CD14-positive monocyte (primary cell): Measurements from ENCODE around the gene GPA33. TPM values are rescaled to one million over a fixed set of nuclear protein-coding genes. Genes with fewer than 3 reads are reported as not detected.

Source experiments
- DNase-seq, 3 donors: peaks; one replicate each; pipeline ENCODE4 v3.0.0-alpha.2; 2011 to 2022
- H2AFZ ChIP-seq: 2 replicates; pipeline ENCODE4 v1.6.0; 2012; ENCODE audit warnings: mild to moderate bottlenecking, low read depth, low read length, inconsistent platforms; ENCODE audit not compliant: insufficient read depth, poor library complexity, severe bottlenecking
- H3K27ac ChIP-seq, 2 donors: 1 replicate in 1 of 2; 2 replicates in 1 of 2; pipeline ENCODE4 v1.5.1; 2012 to 2013; ENCODE audit warnings: low read length in 2 of 2, control low read depth in 1 of 2, inconsistent platforms in 1 of 2, low read depth in 1 of 2, mild to moderate bottlenecking in 1 of 2
- H3K27me3 ChIP-seq, 2 donors: one replicate each; pipeline versions ENCODE4 v1.6.0 to v1.6.1; 2011 to 2013; ENCODE audit warnings: low read length in 2 of 2; ENCODE audit not compliant: control insufficient read depth in 2 of 2, insufficient read depth in 2 of 2
- H3K36me3 ChIP-seq, 2 donors: replicated peaks in 1 of 2; 1 replicate in 1 of 2; 2 replicates in 1 of 2; pipeline versions ENCODE4 v1.5.1 to v1.6.1; 2012 to 2013; ENCODE audit warnings: low read length in 2 of 2, control low read depth in 1 of 2, inconsistent platforms in 1 of 2, mild to moderate bottlenecking in 1 of 2; ENCODE audit not compliant: insufficient read depth in 2 of 2, control insufficient read depth in 1 of 2
- H3K4me1 ChIP-seq, 2 donors: 1 replicate in 1 of 2; 2 replicates in 1 of 2; pipeline versions ENCODE4 v1.5.1 to v1.6.1; 2012 to 2013; ENCODE audit warnings: low read length in 2 of 2, control low read depth in 1 of 2, inconsistent platforms in 1 of 2, mild to moderate bottlenecking in 1 of 2, moderate library complexity in 1 of 2; ENCODE audit not compliant: insufficient read depth in 2 of 2, control insufficient read depth in 1 of 2
- H3K4me2 ChIP-seq: replicated peaks from 2 replicates; pipeline ENCODE3; 2012; ENCODE audit warnings: low read length, moderate library complexity, mild to moderate bottlenecking; ENCODE audit not compliant: poor library complexity, severe bottlenecking; ENCODE audit errors: extremely low read depth
- H3K4me3 ChIP-seq, 3 experiments: fragments of 200-600 bp in 1 of 3; sonication (generic) in 1 of 3; replicated peaks in 1 of 3; 1 replicate in 2 of 3; 2 replicates in 1 of 3; pipeline ENCODE4 v1.5.1; 2011 to 2013; ENCODE audit warnings: low read length in 3 of 3, mild to moderate bottlenecking in 3 of 3, control low read depth in 2 of 3, low read depth in 2 of 3, inconsistent platforms in 1 of 3, moderate library complexity in 1 of 3
- H3K79me2 ChIP-seq: 2 replicates; pipeline ENCODE4 v1.6.0; 2012; ENCODE audit warnings: mild to moderate bottlenecking, control low read depth, inconsistent platforms, low read length, moderate library complexity; ENCODE audit not compliant: insufficient read depth
- H3K9ac ChIP-seq: 2 replicates; pipeline ENCODE4 v1.6.0; 2017; ENCODE audit warnings: low read length, mild to moderate bottlenecking; ENCODE audit not compliant: insufficient read depth, poor library complexity, severe bottlenecking
- H3K9me3 ChIP-seq, 2 donors: replicated peaks in 1 of 2; 1 replicate in 1 of 2; 2 replicates in 1 of 2; pipeline versions ENCODE4 v1.5.1 to v1.6.1; 2012 to 2013; ENCODE audit warnings: low read length in 2 of 2, control low read depth in 1 of 2; ENCODE audit not compliant: control insufficient read depth in 1 of 2, insufficient read depth in 1 of 2
- H4K20me1 ChIP-seq: 2 replicates; pipeline ENCODE4 v1.6.0; 2012; ENCODE audit warnings: mild to moderate bottlenecking, low read length, control low read depth, moderate library complexity; ENCODE audit not compliant: insufficient read depth
- H3K27ac Mint-ChIP-seq, 7 donors: one replicate each; pipeline ENCODE4 v1.8.0; 2020; ENCODE audit warnings: mild to moderate bottlenecking in 7 of 7, mixed read lengths in 7 of 7, moderate library complexity in 6 of 7, inconsistent platforms in 2 of 7
- H3K27me3 Mint-ChIP-seq, 3 donors: one replicate each; pipeline ENCODE4 v1.8.0; 2021 to 2022; ENCODE audit warnings: low read depth in 3 of 3, mild to moderate bottlenecking in 3 of 3, mixed read lengths in 3 of 3, moderate library complexity in 3 of 3, inconsistent platforms in 1 of 3
- H3K36me3 Mint-ChIP-seq, 2 donors: one replicate each; pipeline ENCODE4 v1.8.0; 2020; ENCODE audit warnings: mixed read lengths in 2 of 2, inconsistent platforms in 1 of 2, mild to moderate bottlenecking in 1 of 2
- H3K4me1 Mint-ChIP-seq: one replicate; pipeline ENCODE4 v1.8.0; 2020; ENCODE audit warnings: mild to moderate bottlenecking, mixed read lengths
- H3K4me3 Mint-ChIP-seq, 2 donors: one replicate each; pipeline ENCODE4 v1.8.0; 2020; ENCODE audit warnings: mild to moderate bottlenecking in 2 of 2, mixed read lengths in 2 of 2, moderate library complexity in 1 of 2
- H3K9me3 Mint-ChIP-seq, 7 donors: one replicate each; pipeline ENCODE4 v1.8.0; 2020 to 2022; ENCODE audit warnings: mixed read lengths in 7 of 7, mild to moderate bottlenecking in 6 of 7, moderate library complexity in 6 of 7, inconsistent platforms in 2 of 7
- CTCF ChIP-seq: fragments of 200-600 bp; IDR thresholded peaks from one replicate; pipeline ENCODE4 v1.8.0; 2022; ENCODE audit warnings: antibody characterized with exemption, mild to moderate bottlenecking
- WGBS: methylation state at CpG from one replicate; pipeline ENCODE4 v1.1.5; 2013; ENCODE audit warnings: missing lambda C conversion rate; ENCODE audit not compliant: insufficient coverage; 5-methylcytosine and 5-hydroxymethylcytosine counted together
- intact Hi-C, 2 donors: fragments of 100-400 bp; cut with micrococcal nuclease; formaldehyde crosslinking; loops; one replicate each; pipeline versions ENCODE4 v1.15.0 to v1.15.1; 2023
- polyA plus RNA-seq, 3 donors: library from polyadenylated mRNA; depleted of rRNA in 1 of 3; unstranded in 2 of 3; stranded (reverse) in 1 of 3; fragments of 300-500 nt in 2 of 3; fragments of >200 nt in 1 of 3; fragmentation: Illumina TruSeq in 2 of 3; gene quantifications; 1 replicate in 2 of 3; 2 replicates in 1 of 3; pipeline ENCODE4 v1.2.3, GENCODE V29; 2012 to 2021

GPA33 gene
- polyA plus RNA-seq, 3 donors, result 0.84 to 1.8 (median 1.8) TPM

- H3K9me3 Mint-ChIP-seq, result no peaks in the 10 kb centered on the region
- no peaks in the 10 kb centered on the region for H3K27me3 ChIP-seq
- no peak overlapping the region for H3K27ac Mint-ChIP-seq
- no peaks in the 10 kb centered on the region for H3K36me3 ChIP-seq
- DNase-seq, result no peak
- no peak overlapping the region for H3K9ac ChIP-seq
- TF ChIP-seq CTCF, result no peak
- H3K27ac ChIP-seq, result no peak overlapping the region
- H4K20me1 ChIP-seq, result no peaks in the 10 kb centered on the region
- no peaks in the 10 kb centered on the region for H3K79me2 ChIP-seq
- no peak overlapping the region for H3K4me2 ChIP-seq
- intact Hi-C loops, result no loop called here
- no peak overlapping the region for H2AFZ ChIP-seq
- H3K36me3 Mint-ChIP-seq, result no peaks in the 10 kb centered on the region
- no peaks in the 10 kb centered on the region for H3K4me1 Mint-ChIP-seq
- no peaks in the 10 kb centered on the region for H3K9me3 ChIP-seq
- 70% methylated on average over 6 of the region's 8 CpGs for WGBS
- H3K4me1 ChIP-seq, result no peaks in the 10 kb centered on the region
- H3K4me3 Mint-ChIP-seq, result no peak overlapping the region
- H3K4me3 ChIP-seq, result no peak overlapping the region
- H3K27me3 Mint-ChIP-seq, result peaks cover 0 to 6% (median 4%) of the 10 kb centered on the region in 3 donors
These were observed 14.0 kb downstream of the GPA33 start for GRCh38 chr1:167076136-167076710.

- Mint-ChIP-seq H3K27ac (no peak overlapping the region), H3K9me3 (no peaks in the 10 kb centered on the region), H3K4me1 (peaks cover 7% of the 10 kb centered on the region), H3K36me3 (no peaks in the 10 kb centered on the region), H3K4me3 (no peak overlapping the region), H3K27me3 (peaks cover 0 to 4% (median 2%) of the 10 kb centered on the region in 3 donors)
- H3K27ac ChIP-seq, result no peak overlapping the region
- H3K9me3 ChIP-seq, result no peaks in the 10 kb centered on the region
- no peak overlapping the region for H3K4me2 ChIP-seq
- no peaks in the 10 kb centered on the region for H3K79me2 ChIP-seq
- intact Hi-C loops, result no loop called here
- no peak overlapping the region for H2AFZ ChIP-seq
- no peak for DNase-seq
- H3K9ac ChIP-seq, result no peak overlapping the region
- H3K4me3 ChIP-seq, result no peak overlapping the region
- H3K27me3 ChIP-seq, result no peaks in the 10 kb centered on the region
- no peaks in the 10 kb centered on the region for H3K36me3 ChIP-seq
- no peak for TF ChIP-seq CTCF
- 96% methylated on average over 8 of the region's 8 CpGs for WGBS
- no peaks in the 10 kb centered on the region for H4K20me1 ChIP-seq
- peaks cover 3 to 7% of the 10 kb centered on the region in 2 donors for H3K4me1 ChIP-seq
These were observed 18.9 kb downstream of the GPA33 start for GRCh38 chr1:167071286-167071685.
